ENCODE data around the gene PHF1. TPM values are rescaled to one million over a fixed set of nuclear protein-coding genes. Genes with fewer than 3 reads are reported as not detected.

The PHF1 gene
- total RNA-seq, 2 experiments from 2014 or later, result 46.4 to 51.4 TPM

GRCh38 chr6:33415831-33416230 is 5.0 kb downstream of the PHF1 start:
- Mint-ChIP-seq H3K4me3 (peak overlapping the region; percentile 62), H3K36me3 (ENCODE audit: low read depth) (peaks cover 38% of the 10 kb centered on the region), H3K27ac (peak overlapping the region; percentile 58), H3K4me1 (peaks cover 71% of the 10 kb centered on the region), H3K27me3 (no peaks in the 10 kb centered on the region), H3K9me3 (no peaks in the 10 kb centered on the region)
- CTCF ChIA-PET, result interaction anchor here (0.6 to 1.0 kb wide), 3 partner anchors 9 to 1894 kb away, joined by 3 read pairs; no protein-coding TSS in a partner anchor
- no peak for DNase-seq
- POLR2A ChIA-PET, result interaction anchor here (1.3 to 4.0 kb wide), 4 partner anchors 10 to 154 kb away, joined by 3 to 32 read pairs (median 16); no protein-coding TSS in a partner anchor

- Mint-ChIP-seq H3K4me1 (peaks cover 73% of the 10 kb centered on the region), H3K36me3 (ENCODE audit: low read depth) (peaks cover 38% of the 10 kb centered on the region), H3K27me3 (peaks cover 7% of the 10 kb centered on the region), H3K9me3 (no peaks in the 10 kb centered on the region), H3K27ac (peak overlapping the region; percentile 98), H3K4me3 (peak overlapping the region; percentile 92)
- DNase-seq, result no peak
- ChIA-PET CTCF (interaction anchor here (0.6 to 2.9 kb wide), 3 partner anchors 9 to 1893 kb away, joined by 3 to 14 read pairs (median 3); no protein-coding TSS in a partner anchor), POLR2A (interaction anchor here (1.2 to 4.0 kb wide), 9 partner anchors 7 to 572 kb away, joined by 3 to 32 read pairs (median 12); partner anchors contain the start of gene KIFC1)
Observed at GRCh38 chr6:33416386-33417127, 5.7 kb downstream of the PHF1 start.

GRCh38 chr6:33417128-33417902 is 6.5 kb downstream of the PHF1 start:
- Mint-ChIP-seq H3K4me1 (peaks cover 71% of the 10 kb centered on the region), H3K27me3 (peaks cover 11% of the 10 kb centered on the region), H3K4me3 (peak overlapping the region; percentile 92), H3K36me3 (ENCODE audit: low read depth) (peaks cover 37% of the 10 kb centered on the region), H3K27ac (peak overlapping the region; percentile 98), H3K9me3 (no peaks in the 10 kb centered on the region)
- CTCF ChIA-PET, result interaction anchor here (0.9 to 2.9 kb wide), 3 partner anchors 12 to 131 kb away, joined by 4 to 14 read pairs (median 5); no protein-coding TSS in a partner anchor
- peak; percentile 36 for DNase-seq
- POLR2A ChIA-PET, result interaction anchor here (0.6 to 4.0 kb wide), 15 partner anchors 8 to 572 kb away, joined by 3 to 32 read pairs (median 6); partner anchors contain the start of genes BAK1, ITPR3, KIFC1 and RPS18

GRCh38 chr6:33417903-33418689 is 7.3 kb downstream of the PHF1 start, which contains the start of gene CUTA:
Gene CUTA, minus strand, starts transcription at chr6:33418107. Its CDS starts 107 bp downstream, at chr6:33418000.
- peaks cover 15% of the 10 kb centered on the region for H3K27me3 Mint-ChIP-seq
- ChIA-PET POLR2A (interaction anchor here (0.7 to 4.0 kb wide), 23 partner anchors 9 to 446 kb away, joined by 3 to 32 read pairs (median 4); partner anchors contain the start of genes BAK1, ITPR3, KIFC1 and PFDN6), CTCF (interaction anchor here (0.9 to 2.9 kb wide), 11 partner anchors 9 to 465 kb away, joined by 3 to 14 read pairs (median 4); partner anchors contain the start of genes B3GALT4, HLA-DMA, UQCC2 and ZBTB9)
- peak within 1 kb of the TSS; percentile 98 for H3K27ac Mint-ChIP-seq
- H3K36me3 Mint-ChIP-seq (ENCODE audit: low read depth), result peaks cover 30% of the 10 kb centered on the region
- peak; percentile 99 for DNase-seq
- peaks cover 67% of the 10 kb centered on the region for H3K4me1 Mint-ChIP-seq
- peak within 1 kb of the TSS; percentile 92 for H3K4me3 Mint-ChIP-seq
- no peaks in the 10 kb centered on the region for H3K9me3 Mint-ChIP-seq

GRCh38 chr6:33418690-33419291 is 8.0 kb downstream of the PHF1 start:
- peak; percentile 66 for DNase-seq
- peaks cover 26% of the 10 kb centered on the region for H3K36me3 Mint-ChIP-seq (ENCODE audit: low read depth)
- peaks cover 16% of the 10 kb centered on the region for H3K27me3 Mint-ChIP-seq
- H3K9me3 Mint-ChIP-seq, result no peaks in the 10 kb centered on the region
- POLR2A ChIA-PET, result interaction anchor here (0.5 to 4.0 kb wide), 22 partner anchors 10 to 447 kb away, joined by 3 to 32 read pairs (median 4); partner anchors contain the start of genes BAK1, KIFC1, PFDN6 and RPS18
- H3K4me1 Mint-ChIP-seq, result peaks cover 65% of the 10 kb centered on the region
- H3K27ac Mint-ChIP-seq, result peak overlapping the region; percentile 98
- peak overlapping the region; percentile 92 for H3K4me3 Mint-ChIP-seq
- CTCF ChIA-PET, result interaction anchor here (0.6 to 2.9 kb wide), 10 partner anchors 8 to 466 kb away, joined by 3 to 14 read pairs (median 4); partner anchors contain the start of genes B3GALT4, HLA-DMA, UQCC2 and ZBTB9

- peaks cover 26% of the 10 kb centered on the region for H3K36me3 Mint-ChIP-seq (ENCODE audit: low read depth)
- H3K27ac Mint-ChIP-seq, result peak within 1 kb of the TSS; percentile 98
- peaks cover 66% of the 10 kb centered on the region for H3K4me1 Mint-ChIP-seq
- CTCF ChIA-PET, result interaction anchor here (1.5 to 2.9 kb wide), 5 partner anchors 9 to 187 kb away, joined by 4 to 14 read pairs (median 5); partner anchors contain the start of gene ZBTB9
- POLR2A ChIA-PET, result interaction anchor here (0.5 to 4.0 kb wide), 13 partner anchors 11 to 433 kb away, joined by 3 to 19 read pairs (median 4); partner anchors contain the start of genes BAK1, PFDN6, TAPBP and WDR46
- peak; percentile 43 for DNase-seq
- no peaks in the 10 kb centered on the region for H3K9me3 Mint-ChIP-seq
- H3K4me3 Mint-ChIP-seq, result peak within 1 kb of the TSS; percentile 92
- peaks cover 16% of the 10 kb centered on the region for H3K27me3 Mint-ChIP-seq
Observed at GRCh38 chr6:33419580-33420490, 9.0 kb downstream of the PHF1 start, which contains the start of gene SYNGAP1. Gene SYNGAP1, plus strand, starts transcription at chr6:33420065. Its CDS starts 200 bp downstream, at chr6:33420265.

- CTCF ChIA-PET, result no interaction called here
- Mint-ChIP-seq H3K36me3 (ENCODE audit: low read depth) (peaks cover 20% of the 10 kb centered on the region), H3K4me1 (peaks cover 66% of the 10 kb centered on the region), H3K9me3 (no peaks in the 10 kb centered on the region), H3K27ac (no peak overlapping the region), H3K27me3 (peaks cover 16% of the 10 kb centered on the region), H3K4me3 (peak overlapping the region; percentile 42)
- POLR2A ChIA-PET, result no interaction called here
- DNase-seq, result no peak
Observed at GRCh38 chr6:33420491-33421343, 9.9 kb downstream of the PHF1 start.

- Mint-ChIP-seq H3K4me1 (peaks cover 62% of the 10 kb centered on the region), H3K27ac (no peak overlapping the region)
Observed at GRCh38 chr6:33421344-33421643, 10.5 kb downstream of the PHF1 start.

GRCh38 chr6:33423777-33424176 is 13.0 kb downstream of the PHF1 start:
- ChIA-PET CTCF (interaction anchor here (1.8 kb wide), 1 partner anchor 12 kb away, joined by 4 read pairs; no protein-coding TSS in a partner anchor), POLR2A (interaction anchor here (1.9 kb wide), 1 partner anchor 147 kb away, joined by 6 read pairs; no protein-coding TSS in a partner anchor)
- H3K36me3 Mint-ChIP-seq (ENCODE audit: low read depth), result peaks cover 16% of the 10 kb centered on the region
- H3K4me3 Mint-ChIP-seq, result peak overlapping the region; percentile 98
- DNase-seq, result no peak
- peaks cover 16% of the 10 kb centered on the region for H3K27me3 Mint-ChIP-seq
- H3K27ac Mint-ChIP-seq, result peak overlapping the region; percentile 42
- no peaks in the 10 kb centered on the region for H3K9me3 Mint-ChIP-seq
- peaks cover 67% of the 10 kb centered on the region for H3K4me1 Mint-ChIP-seq

More at GRCh38 chr6:33421344-33421643, 10.5 kb downstream of the PHF1 start:
- Mint-ChIP-seq H3K27me3 (peaks cover 16% of the 10 kb centered on the region), H3K36me3 (ENCODE audit: low read depth) (peaks cover 18% of the 10 kb centered on the region), H3K4me3 (no peak overlapping the region), H3K9me3 (no peaks in the 10 kb centered on the region)
- DNase-seq, result no peak
- CTCF ChIA-PET, result no interaction called here
- POLR2A ChIA-PET, result no interaction called here
